ENCODE results near the gene POLR1H. TPM values are rescaled to one million over a fixed set of nuclear protein-coding genes. Genes with fewer than 3 reads are reported as not detected.

Gene POLR1H
- total RNA-seq, 2 donors from 2014 or later: 23.0 to 27.2 TPM

DNA sequence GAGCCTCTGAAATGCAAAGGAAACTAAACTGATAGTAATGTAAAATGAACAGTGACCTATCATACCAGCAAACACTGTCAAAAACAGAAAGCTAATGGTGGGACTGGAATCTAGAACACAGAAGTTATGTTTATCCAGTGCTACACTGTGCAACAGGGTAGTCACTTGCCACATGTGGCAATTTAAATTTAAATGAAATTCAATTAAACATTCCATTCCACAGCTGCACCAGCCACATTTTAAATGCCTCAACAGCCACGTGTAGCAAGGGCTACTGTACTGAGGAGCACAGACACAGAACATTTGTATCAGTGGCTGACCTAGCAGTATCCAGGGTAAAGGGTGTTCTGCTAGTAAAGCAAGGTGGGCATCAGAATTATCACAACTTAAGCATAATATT, 5.6 kb upstream of the POLR1H start:
- Histone ChIP-seq H3K9me3 (ENCODE audit: control insufficient read depth, low read length) (no peaks in the 10 kb centered on the region), H3K9ac (ENCODE audit: extremely low read depth, low read length, poor library complexity, severe bottlenecking) (no peak overlapping the region), H3K4me3 (ENCODE audit: low read length) (no peak overlapping the region), H3K4me1 (ENCODE audit: control insufficient read depth, insufficient read depth, low read length) (peaks cover 2% of the 10 kb centered on the region), H3K27ac (ENCODE audit: low read depth, low read length) (no peak overlapping the region), H3K36me3 (ENCODE audit: control insufficient read depth, insufficient read depth, low read length) (peaks cover 5% of the 10 kb centered on the region), H3K27me3 (ENCODE audit: control insufficient read depth, insufficient read depth, low read length, poor library complexity, severe bottlenecking) (no peaks in the 10 kb centered on the region)
- TF ChIP-seq, protein P1, sequence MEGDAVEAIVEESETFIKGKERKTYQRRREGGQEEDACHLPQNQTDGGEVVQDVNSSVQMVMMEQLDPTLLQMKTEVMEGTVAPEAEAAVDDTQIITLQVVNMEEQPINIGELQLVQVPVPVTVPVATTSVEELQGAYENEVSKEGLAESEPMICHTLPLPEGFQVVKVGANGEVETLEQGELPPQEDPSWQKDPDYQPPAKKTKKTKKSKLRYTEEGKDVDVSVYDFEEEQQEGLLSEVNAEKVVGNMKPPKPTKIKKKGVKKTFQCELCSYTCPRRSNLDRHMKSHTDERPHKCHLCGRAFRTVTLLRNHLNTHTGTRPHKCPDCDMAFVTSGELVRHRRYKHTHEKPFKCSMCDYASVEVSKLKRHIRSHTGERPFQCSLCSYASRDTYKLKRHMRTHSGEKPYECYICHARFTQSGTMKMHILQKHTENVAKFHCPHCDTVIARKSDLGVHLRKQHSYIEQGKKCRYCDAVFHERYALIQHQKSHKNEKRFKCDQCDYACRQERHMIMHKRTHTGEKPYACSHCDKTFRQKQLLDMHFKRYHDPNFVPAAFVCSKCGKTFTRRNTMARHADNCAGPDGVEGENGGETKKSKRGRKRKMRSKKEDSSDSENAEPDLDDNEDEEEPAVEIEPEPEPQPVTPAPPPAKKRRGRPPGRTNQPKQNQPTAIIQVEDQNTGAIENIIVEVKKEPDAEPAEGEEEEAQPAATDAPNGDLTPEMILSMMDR (conservative IDR thresholded peaks at IDR 0.05): no peak
- Mint-ChIP-seq H3K27me3 (ENCODE audit: insufficient read depth) (no peaks in the 10 kb centered on the region), H3K27ac (no peak overlapping the region), H3K4me3 (no peak overlapping the region), H3K4me1 (peaks cover 3% of the 10 kb centered on the region), H3K36me3 (ENCODE audit: low read depth) (peaks cover 4% of the 10 kb centered on the region), H3K9me3 (no peaks in the 10 kb centered on the region)
- 60 to 81% methylated on average over 1 of the region's 1 CpG for WGBS, 2 experiments (ENCODE audit: insufficient coverage in 1 of 2, insufficient read length in 1 of 2)
- no peak for DNase-seq

DNA sequence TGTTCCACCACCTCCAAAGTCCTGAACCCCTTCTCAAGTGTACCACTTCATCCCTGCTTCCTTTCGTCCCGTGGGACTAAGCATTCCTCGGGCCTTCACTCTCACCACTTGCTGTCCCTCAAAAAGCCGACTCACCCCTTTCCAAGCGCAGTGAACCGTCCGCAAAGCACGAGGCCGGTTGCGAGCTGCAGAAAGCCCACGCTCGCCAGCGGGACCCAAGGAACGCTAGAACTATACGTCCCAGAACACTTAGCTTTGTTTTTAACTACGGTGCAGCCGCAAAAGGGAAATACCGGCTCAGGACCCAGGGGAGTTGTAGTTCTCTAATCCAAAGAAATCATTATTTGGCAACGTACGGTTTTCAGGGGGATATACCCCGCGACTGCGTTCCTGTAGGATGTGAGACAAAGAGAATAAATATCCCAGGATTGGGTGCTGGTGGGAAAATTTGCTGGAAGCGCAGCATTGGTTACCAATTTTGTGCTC, 416 bp upstream of the POLR1H start:
- Mint-ChIP-seq H3K4me1 (peaks cover 4% of the 10 kb centered on the region), H3K27ac (peak overlapping the region; percentile 98), H3K4me3 (peak overlapping the region; percentile 82), H3K27me3 (ENCODE audit: insufficient read depth) (no peaks in the 10 kb centered on the region), H3K36me3 (ENCODE audit: low read depth) (peaks cover 14% of the 10 kb centered on the region), H3K9me3 (no peaks in the 10 kb centered on the region)
- Histone ChIP-seq H3K36me3 (ENCODE audit: control insufficient read depth, insufficient read depth, low read length) (peaks cover 14% of the 10 kb centered on the region), H3K27ac (ENCODE audit: low read depth, low read length) (peak overlapping the region; percentile 27), H3K4me1 (ENCODE audit: control insufficient read depth, insufficient read depth, low read length) (peaks cover 2% of the 10 kb centered on the region), H3K9me3 (ENCODE audit: control insufficient read depth, low read length) (no peaks in the 10 kb centered on the region), H3K27me3 (ENCODE audit: control insufficient read depth, insufficient read depth, low read length, poor library complexity, severe bottlenecking) (no peaks in the 10 kb centered on the region), H3K9ac (ENCODE audit: extremely low read depth, low read length, poor library complexity, severe bottlenecking) (peak overlapping the region; percentile 84), H3K4me3 (ENCODE audit: low read length) (peak overlapping the region; percentile 98)
- WGBS, 2 experiments (ENCODE audit: insufficient coverage in 1 of 2, insufficient read length in 1 of 2): 0% methylated on average over 10 to 24 of the region's 24 CpGs
- no peak for DNase-seq
- TF ChIP-seq, protein P1 (conservative IDR thresholded peaks at IDR 0.05): no peak

DNA sequence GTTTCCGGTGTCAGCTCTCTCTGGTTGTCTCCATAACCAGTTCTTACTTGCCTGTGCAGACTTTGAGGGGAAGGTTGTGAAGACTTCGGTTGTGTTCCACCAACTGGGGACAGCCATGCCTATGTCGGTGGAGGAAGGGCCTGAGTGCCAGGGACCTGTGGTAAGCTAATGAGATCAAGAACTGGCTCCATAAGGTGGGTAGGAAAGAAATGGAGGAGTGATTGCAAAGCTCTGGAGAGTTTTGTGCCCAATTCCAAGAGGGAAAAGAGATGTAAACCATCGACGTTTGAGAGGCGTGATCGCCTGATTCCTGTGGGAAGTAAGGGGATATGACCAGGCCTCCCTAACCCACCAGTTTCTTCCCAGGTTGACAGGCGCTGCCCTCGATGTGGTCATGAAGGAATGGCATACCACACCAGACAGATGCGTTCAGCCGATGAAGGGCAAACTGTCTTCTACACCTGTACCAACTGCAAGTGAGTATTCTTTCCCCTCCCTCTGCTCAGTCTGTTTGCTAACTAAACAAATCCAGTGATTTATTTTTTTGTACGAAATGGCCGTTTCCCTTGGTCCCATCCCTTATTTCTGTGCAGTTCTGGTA, 893 bp downstream of the POLR1H start:
- no peak overlapping the region for H3K27ac ChIP-seq (ENCODE audit: low read depth, low read length)
- peak overlapping the region; percentile 84 for H3K9ac ChIP-seq (ENCODE audit: extremely low read depth, low read length, poor library complexity, severe bottlenecking)
- Mint-ChIP-seq H3K36me3 (ENCODE audit: low read depth) (peaks cover 13% of the 10 kb centered on the region), H3K27ac (peak overlapping the region; percentile 98), H3K27me3 (ENCODE audit: insufficient read depth) (no peaks in the 10 kb centered on the region), H3K4me3 (peak overlapping the region; percentile 82), H3K9me3 (no peaks in the 10 kb centered on the region), H3K4me1 (peaks cover 10% of the 10 kb centered on the region)
- H3K36me3 ChIP-seq (ENCODE audit: control insufficient read depth, insufficient read depth, low read length): peaks cover 14% of the 10 kb centered on the region
- H3K9me3 ChIP-seq (ENCODE audit: control insufficient read depth, low read length): no peaks in the 10 kb centered on the region
- TF ChIP-seq, protein P1 (conservative IDR thresholded peaks at IDR 0.05): no peak
- WGBS, 2 experiments (ENCODE audit: insufficient coverage in 1 of 2, insufficient read length in 1 of 2): 64 to 75% methylated on average over 6 to 12 of the region's 13 CpGs
- peaks cover 2% of the 10 kb centered on the region for H3K4me1 ChIP-seq (ENCODE audit: control insufficient read depth, insufficient read depth, low read length)
- no peak for DNase-seq
- peak overlapping the region; percentile 98 for H3K4me3 ChIP-seq (ENCODE audit: low read length)
- no peaks in the 10 kb centered on the region for H3K27me3 ChIP-seq (ENCODE audit: control insufficient read depth, insufficient read depth, low read length, poor library complexity, severe bottlenecking)

Data from endodermal cell (in vitro differentiated cells).